Gastroesophageal sphincter (tissue), 3 donors: Measurements from ENCODE around the gene PDK4.

Experiments used
- CTCF ChIP-seq, 4 experiments: fragments of 200-600 bp in 2 of 4; fragments of 450-650 bp in 2 of 4; sonication (generic) in 1 of 4; IDR thresholded peaks; one replicate each; pipeline ENCODE4 v1.5.1; 2017 to 2019; ENCODE audit warnings: antibody characterized with exemption in 4 of 4, mild to moderate bottlenecking in 2 of 4, moderate library complexity in 2 of 4
- EP300 ChIP-seq: sonication (generic); formaldehyde crosslinking; IDR thresholded peaks from one replicate; pipeline ENCODE4 v1.6.1; 2017; ENCODE audit warnings: antibody characterized with exemption, mild to moderate bottlenecking
- POLR2A ChIP-seq, 2 donors: fragments of 450-650 bp; IDR thresholded peaks; one replicate each; pipeline ENCODE4 v1.6.1; 2017; ENCODE audit warnings: antibody characterized with exemption in 2 of 2, mild to moderate bottlenecking in 2 of 2, moderate library complexity in 1 of 2
- POLR2AphosphoS5 ChIP-seq: sonication (generic); formaldehyde crosslinking; IDR thresholded peaks from one replicate; pipeline ENCODE4 v1.6.1; 2017; ENCODE audit warnings: antibody characterized with exemption

DNA sequence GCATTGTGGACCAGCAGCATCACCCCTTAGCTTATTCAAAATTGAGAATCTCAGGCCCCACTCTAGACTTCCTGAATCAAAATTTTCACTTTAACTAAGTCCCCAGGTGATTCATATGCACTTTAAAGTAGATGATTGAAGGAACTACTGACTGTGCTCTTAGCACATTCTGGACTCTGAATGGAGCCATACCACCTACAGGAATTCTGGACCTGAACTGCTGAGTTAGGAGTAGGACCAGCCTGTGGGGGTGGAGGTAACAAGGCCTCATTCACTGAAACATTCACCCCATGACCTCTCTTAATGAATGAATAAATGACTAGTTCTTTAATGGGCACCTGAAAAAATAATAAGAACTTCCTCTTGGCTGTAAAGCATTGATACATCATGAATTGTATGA is 7.3 kb downstream of the PDK4 start:
- TF ChIP-seq CTCF (IDR thresholded peaks at IDR 0.05) = no peak
- TF ChIP-seq POLR2AphosphoS5 = peak; percentile 28
- no peak for TF ChIP-seq POLR2A (IDR thresholded peaks at IDR 0.05)
- no peak for TF ChIP-seq EP300
